GM21526 (cell line): ENCODE measurements around the gene ACACB.

ENCODE experiments used
- ATAC-seq: cut with Tn5 transposase; IDR thresholded peaks from one replicate; pipeline ENCODE4 v1.9.1; 2021; ENCODE audit warnings: moderate library complexity; ENCODE audit not compliant: unreplicated experiment, low FRiP score

Gene ACACB

GRCh38 chr12:109202770-109203169 is 86.4 kb downstream of the ACACB start:
- ATAC-seq = no peak

GRCh38 chr12:109203480-109203879 is 87.1 kb downstream of the ACACB start:
- ATAC-seq = no peak

GRCh38 chr12:109209082-109209481 is 92.7 kb downstream of the ACACB start:
- no peak for ATAC-seq

- no peak for ATAC-seq
These were observed 96.2 kb downstream of the ACACB start for GRCh38 chr12:109212460-109213115.

GRCh38 chr12:109214131-109214530 is 97.7 kb downstream of the ACACB start:
- ATAC-seq = no peak

- no peak for ATAC-seq
These were observed 102.6 kb downstream of the ACACB start for GRCh38 chr12:109218996-109219395.

- no peak for ATAC-seq
These were observed 103.6 kb downstream of the ACACB start for GRCh38 chr12:109219938-109220337.

- ATAC-seq = no peak
These were observed 105.0 kb downstream of the ACACB start for GRCh38 chr12:109221277-109221931.

- no peak for ATAC-seq
These were observed 105.7 kb downstream of the ACACB start for GRCh38 chr12:109222062-109222461.

- ATAC-seq = no peak
These were observed 106.1 kb downstream of the ACACB start for GRCh38 chr12:109222496-109222895.

GRCh38 chr12:109223211-109223610 is 106.8 kb downstream of the ACACB start:
- no peak for ATAC-seq

- no peak for ATAC-seq
These were observed 107.5 kb downstream of the ACACB start for GRCh38 chr12:109223868-109224267.

GRCh38 chr12:109228664-109229063 is 112.3 kb downstream of the ACACB start:
- no peak for ATAC-seq

GRCh38 chr12:109230193-109230592 is 113.8 kb downstream of the ACACB start:
- no peak for ATAC-seq

- ATAC-seq = no peak
These were observed 116.3 kb downstream of the ACACB start for GRCh38 chr12:109232731-109233130.

GRCh38 chr12:109234012-109234411 is 117.6 kb downstream of the ACACB start:
- no peak for ATAC-seq

- no peak for ATAC-seq
These were observed 119.9 kb downstream of the ACACB start for GRCh38 chr12:109236257-109236656.

GRCh38 chr12:109239179-109239578 is 122.8 kb downstream of the ACACB start:
- ATAC-seq = no peak

- ATAC-seq = no peak
These were observed 123.3 kb downstream of the ACACB start for GRCh38 chr12:109239691-109240090.

- no peak for ATAC-seq
These were observed 124.0 kb downstream of the ACACB start for GRCh38 chr12:109240365-109240764.

- ATAC-seq = no peak
These were observed 125.5 kb downstream of the ACACB start for GRCh38 chr12:109241936-109242335.

- ATAC-seq = no peak
These were observed 127.7 kb downstream of the ACACB start for GRCh38 chr12:109244073-109244472.
